ENCODE data around the gene RBM38.

- no peak for TF ChIP-seq CTCF (IDR thresholded peaks at IDR 0.05)
- TF ChIP-seq POLR2A (IDR thresholded peaks at IDR 0.05) = no peak
Observed at GRCh38 chr20:57403216-57403615, 12.0 kb downstream of the RBM38 start.

Measured in thyroid gland (tissue), 4 donors.